Aorta (tissue), 5 donors: ENCODE results near the gene NCL. TPM values are rescaled to one million over a fixed set of nuclear protein-coding genes. Genes with fewer than 3 reads are reported as not detected.

Source experiments
- ATAC-seq: fragments of 200-7000 bp; cut with Tn5 transposase; one replicate; pipeline ENCODE4 v1.9.1; 2022; ENCODE audit warnings: moderate library complexity; ENCODE audit not compliant: low FRiP score
- DNase-seq, 2 donors: peaks; one replicate each; pipeline ENCODE4 v3.0.0-alpha.2; 2020
- H3K27ac ChIP-seq, 2 donors: one replicate each; pipeline ENCODE4 v1.5.1; 2013; ENCODE audit warnings: low read length in 2 of 2, mild to moderate bottlenecking in 2 of 2, moderate library complexity in 2 of 2, control low read depth in 1 of 2, inconsistent platforms in 1 of 2, low read depth in 1 of 2
- H3K27me3 ChIP-seq, 2 donors: one replicate each; pipeline ENCODE4 v1.6.1; 2013; ENCODE audit warnings: control low read depth in 1 of 2, low read length in 1 of 2, mild to moderate bottlenecking in 1 of 2, moderate library complexity in 1 of 2; ENCODE audit not compliant: insufficient read depth in 2 of 2, control insufficient read depth in 1 of 2
- H3K36me3 ChIP-seq, 2 donors: one replicate each; pipeline ENCODE4 v1.6.1; 2013; ENCODE audit warnings: control low read depth in 1 of 2, low read length in 1 of 2, mild to moderate bottlenecking in 1 of 2; ENCODE audit not compliant: insufficient read depth in 2 of 2, control insufficient read depth in 1 of 2
- H3K4me1 ChIP-seq, 2 donors: one replicate each; pipeline ENCODE4 v1.6.1; 2013; ENCODE audit warnings: low read length in 2 of 2, control low read depth in 1 of 2, mild to moderate bottlenecking in 1 of 2, moderate library complexity in 1 of 2; ENCODE audit not compliant: insufficient read depth in 2 of 2, control insufficient read depth in 1 of 2
- H3K4me3 ChIP-seq, 2 donors: one replicate each; pipeline ENCODE4 v1.5.1; 2013; ENCODE audit warnings: low read length in 2 of 2, control low read depth in 1 of 2, mild to moderate bottlenecking in 1 of 2
- H3K9me3 ChIP-seq: one replicate; pipeline ENCODE4 v1.6.1; 2013; ENCODE audit warnings: mild to moderate bottlenecking, low read length; ENCODE audit not compliant: control insufficient read depth
- WGBS, 2 donors: extraction: QIAGEN DNeasy Blood & Tissue Kit; methylation state at CpG; one replicate each; pipeline ENCODE4 v1.1.7; 2013; 5-methylcytosine and 5-hydroxymethylcytosine counted together
- intact Hi-C, 2 donors: fragments of 100-400 bp; cut with DNase I; formaldehyde crosslinking; loops; one replicate each; pipeline versions ENCODE4 v1.14.2 to v1.15.0; 2022
- polyA plus RNA-seq, 2 donors: library from polyadenylated mRNA; stranded (reverse); fragments of 200-250 nt; gene quantifications; one replicate each; pipeline ENCODE4 v1.2.3, GENCODE V29; 2013
- total RNA-seq, 2 donors: library from RNA; stranded (reverse); fragmentation: NEBNext Ultra II Directional; extraction: Animal tissue kit (Norgen Biotek cat#: 25700); gene quantifications; one replicate each; pipeline ENCODE4 v1.2.1, GENCODE V29; 2021
- donor health status: healthy with polysubstance abuse.
- donor health status: Bipolar disorder and iron deficiency.
- donor health status: DM: no; HTN: no; CAD: no.
- donor health status: DM: no; HTN: no; CAD: no.
- donor health status: DM: yes; HTN: yes; CAD: no.

Gene NCL
- total and polyA plus RNA-seq, 4 donors = 178 to 408 (median 240) TPM

DNA sequence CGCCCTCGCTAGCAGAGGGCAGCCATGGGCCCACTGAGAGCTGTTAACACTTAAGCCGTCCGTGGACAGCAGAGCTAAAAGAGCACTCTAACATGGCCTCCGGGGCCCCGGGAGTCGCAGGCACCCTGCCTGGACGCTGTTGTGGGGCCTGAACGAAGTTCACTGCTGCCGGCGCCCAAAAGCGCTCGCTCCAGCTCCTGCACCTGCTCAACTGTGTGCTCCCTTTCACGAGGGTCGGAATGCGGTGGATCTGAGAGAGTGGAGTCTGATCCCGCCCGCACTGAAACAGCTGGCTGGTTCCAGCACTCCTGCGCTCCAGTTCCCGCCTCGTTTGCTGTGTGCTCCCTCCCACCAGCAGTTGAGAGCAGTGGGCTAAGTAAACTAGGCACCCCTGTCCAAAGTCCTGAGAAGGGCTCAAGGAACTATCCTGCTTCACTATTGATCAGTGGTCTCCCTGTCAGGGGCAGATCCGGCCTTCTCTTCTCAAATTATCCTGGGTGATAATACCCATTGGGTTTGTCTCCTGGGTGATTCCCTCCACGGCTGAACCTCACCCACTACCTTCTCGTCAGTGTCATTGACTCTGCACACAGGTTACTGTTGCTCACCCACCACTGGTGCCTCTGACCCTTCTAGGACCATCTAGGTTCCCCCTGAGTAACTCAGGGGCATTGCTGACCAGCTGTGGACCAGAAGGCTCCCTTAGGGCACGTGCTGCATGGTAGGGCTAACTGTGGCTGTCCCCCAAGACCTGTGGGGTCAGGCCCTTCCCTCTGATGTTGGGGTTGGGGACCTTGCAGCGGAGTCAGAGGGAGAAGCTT, 45.3 kb downstream of the NCL start:
- Histone ChIP-seq H3K27me3 (no peaks in the 10 kb centered on the region), H3K4me3 (no peak overlapping the region), H3K27ac (no peak overlapping the region), H3K4me1 (no peaks in the 10 kb centered on the region), H3K36me3 (no peaks in the 10 kb centered on the region), H3K9me3 (no peaks in the 10 kb centered on the region)
- DNase-seq = peak in 1 of 2 donors; percentile 14
- intact Hi-C loops = loop anchor here (10.0 kb wide), 3 partner anchors 114 to 314 kb away; no protein-coding TSS in a partner anchor
- no peak for ATAC-seq
- 85 to 87% methylated on average over 26 of the region's 26 CpGs for WGBS, 2 donors

- Histone ChIP-seq H3K27ac (no peak overlapping the region), H3K36me3 (no peaks in the 10 kb centered on the region), H3K4me3 (no peak overlapping the region), H3K9me3 (no peaks in the 10 kb centered on the region), H3K27me3 (no peaks in the 10 kb centered on the region), H3K4me1 (peaks cover 0 to 2% of the 10 kb centered on the region in 2 donors)
- intact Hi-C loops = loop anchor here (10.0 kb wide), 3 partner anchors 110 to 310 kb away; no protein-coding TSS in a partner anchor
- ATAC-seq (no peak), DNase-seq (no peak)
Observed at GRCh38 chr2:231415029-231415428, 49.3 kb downstream of the NCL start.

- intact Hi-C loops = loop anchor here (5.0 to 10.0 kb wide), 6 partner anchors 109 to 312 kb away; no protein-coding TSS in a partner anchor
- 66 to 70% methylated on average over 15 of the region's 15 CpGs for WGBS, 2 donors
- Histone ChIP-seq H3K4me3 (no peak overlapping the region), H3K9me3 (no peaks in the 10 kb centered on the region), H3K36me3 (no peaks in the 10 kb centered on the region), H3K4me1 (peaks cover 0 to 2% of the 10 kb centered on the region in 2 donors), H3K27ac (no peak overlapping the region), H3K27me3 (no peaks in the 10 kb centered on the region)
- ATAC-seq (no peak), DNase-seq (no peak)
Observed at GRCh38 chr2:231413921-231414476, 50.3 kb downstream of the NCL start.

- Histone ChIP-seq H3K9me3 (no peaks in the 10 kb centered on the region), H3K4me3 (no peak overlapping the region), H3K4me1 (peaks cover 0 to 2% of the 10 kb centered on the region in 2 donors), H3K36me3 (no peaks in the 10 kb centered on the region), H3K27ac (no peak overlapping the region), H3K27me3 (no peaks in the 10 kb centered on the region)
- no peak for DNase-seq
- ATAC-seq = no peak
- intact Hi-C loops = loop anchor here (5.0 to 10.0 kb wide), 6 partner anchors 109 to 311 kb away; no protein-coding TSS in a partner anchor
- WGBS, 2 donors = 87 to 90% methylated on average over 6 of the region's 6 CpGs
Observed at GRCh38 chr2:231413456-231413855, 50.8 kb downstream of the NCL start.

DNA sequence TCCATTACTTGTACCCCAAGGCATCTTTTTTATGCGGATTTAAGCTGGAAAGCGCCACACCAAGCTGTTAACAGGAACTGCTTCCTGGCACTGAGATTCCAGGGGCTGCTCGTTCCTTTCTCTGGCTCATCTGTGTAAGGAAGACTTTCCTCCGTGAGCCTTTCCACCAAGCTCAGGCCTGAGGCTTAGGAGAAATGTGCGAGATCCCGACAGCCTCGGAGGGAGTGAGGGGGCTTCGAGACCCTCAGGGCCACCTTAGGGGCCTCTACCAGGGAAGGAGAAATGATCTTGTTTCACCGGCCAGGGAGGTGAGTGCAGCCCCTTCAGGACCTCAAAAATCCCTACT, 51.7 kb downstream of the NCL start:
- Histone ChIP-seq H3K4me3 (no peak overlapping the region), H3K4me1 (peaks cover 0 to 2% of the 10 kb centered on the region in 2 donors), H3K36me3 (no peaks in the 10 kb centered on the region), H3K9me3 (no peaks in the 10 kb centered on the region), H3K27me3 (no peaks in the 10 kb centered on the region), H3K27ac (no peak overlapping the region)
- intact Hi-C loops = loop anchor here (5.0 to 10.0 kb wide), 6 partner anchors 108 to 310 kb away; no protein-coding TSS in a partner anchor
- ATAC-seq (no peak), DNase-seq (no peak)
- 22 to 29% methylated on average over 9 of the region's 9 CpGs for WGBS, 2 donors

DNA sequence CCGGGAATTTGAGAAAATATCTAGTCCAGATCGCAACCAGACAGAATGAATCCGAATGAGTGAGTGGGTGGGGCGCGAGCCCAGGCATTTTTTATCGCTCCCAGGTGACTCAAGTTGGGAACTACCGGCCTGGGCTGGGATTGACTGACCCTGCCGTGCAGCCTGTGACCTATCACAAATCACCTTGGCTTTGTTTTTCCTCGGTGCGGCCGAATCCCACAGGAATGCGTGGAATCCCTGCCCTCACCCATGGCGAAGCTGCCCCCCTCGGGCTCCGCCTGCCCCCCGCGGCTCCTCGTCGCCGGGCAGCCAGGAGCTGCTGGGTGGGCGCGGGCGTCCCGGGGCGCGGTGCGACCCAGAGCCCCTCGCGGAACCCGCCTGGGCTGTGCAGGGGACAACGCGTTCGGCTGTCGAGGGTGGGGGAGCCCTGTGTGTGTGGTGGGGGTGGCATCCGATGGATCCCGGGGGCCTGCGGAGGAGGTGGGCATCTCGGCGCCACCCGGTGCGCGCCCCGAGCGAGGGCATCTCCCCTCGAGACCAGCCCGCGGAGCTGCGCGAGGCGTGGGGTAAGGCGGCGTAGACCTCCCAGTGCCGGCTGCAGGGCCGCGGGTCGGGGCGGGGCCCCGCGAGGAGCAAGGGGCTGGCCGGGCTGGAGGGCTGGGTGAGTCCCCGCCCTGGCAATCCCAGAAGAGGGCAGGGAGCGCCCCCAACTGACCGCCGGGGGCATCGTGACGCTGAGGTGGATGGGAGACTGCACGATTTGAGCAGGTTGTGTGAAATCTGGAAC, 52.3 kb downstream of the NCL start:
- WGBS, 2 donors = 3 to 4% methylated on average over 59 to 67 of the region's 67 CpGs
- DNase-seq (peak; percentile 93 to 95), ATAC-seq (peak; percentile 98)
- no peaks in the 10 kb centered on the region for H3K36me3 ChIP-seq
- peaks cover 0 to 2% of the 10 kb centered on the region in 2 donors for H3K4me1 ChIP-seq
- intact Hi-C loops = loop anchor here (5.0 to 10.0 kb wide), 6 partner anchors 107 to 310 kb away; no protein-coding TSS in a partner anchor
- H3K4me3 ChIP-seq = peak overlapping the region; percentile 28 to 41
- no peaks in the 10 kb centered on the region for H3K9me3 ChIP-seq
- no peaks in the 10 kb centered on the region for H3K27me3 ChIP-seq
- no peak overlapping the region for H3K27ac ChIP-seq

DNA sequence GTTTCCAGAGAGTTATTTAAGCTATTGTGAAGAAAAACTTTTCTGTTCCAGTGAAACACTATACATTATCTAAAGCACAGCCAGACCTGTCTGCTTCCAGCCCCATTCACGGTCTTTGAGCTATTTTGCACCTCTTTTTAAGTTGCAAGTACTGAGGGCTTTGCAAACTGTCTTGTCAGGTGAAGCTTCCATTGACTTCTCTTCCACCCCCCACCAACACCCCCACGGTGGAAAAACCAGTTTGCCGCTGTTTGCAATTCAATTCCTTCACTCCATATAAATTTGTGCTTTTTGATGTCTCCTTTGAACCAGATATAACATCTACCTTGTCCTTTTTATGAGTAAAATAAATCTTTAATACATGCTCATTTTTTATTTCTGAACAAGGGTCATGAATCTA, 53.0 kb downstream of the NCL start:
- intact Hi-C loops = loop anchor here (5.0 to 10.0 kb wide), 6 partner anchors 106 to 309 kb away; no protein-coding TSS in a partner anchor
- DNase-seq (no peak), ATAC-seq (no peak)
- H3K27me3 ChIP-seq = no peaks in the 10 kb centered on the region
- H3K27ac ChIP-seq = no peak overlapping the region
- H3K4me3 ChIP-seq = no peak overlapping the region
- H3K9me3 ChIP-seq = no peaks in the 10 kb centered on the region
- WGBS, 2 donors = 71 to 75% methylated on average over 3 of the region's 3 CpGs
- H3K4me1 ChIP-seq = peaks cover 0 to 2% of the 10 kb centered on the region in 2 donors
- H3K36me3 ChIP-seq = no peaks in the 10 kb centered on the region

GRCh38 chr2:231410293-231411004, 53.8 kb downstream of the NCL start:
- WGBS, 2 donors = 79 to 85% methylated on average over 6 of the region's 6 CpGs
- peaks cover 0 to 2% of the 10 kb centered on the region in 2 donors for H3K4me1 ChIP-seq
- H3K9me3 ChIP-seq = no peaks in the 10 kb centered on the region
- no peaks in the 10 kb centered on the region for H3K27me3 ChIP-seq
- DNase-seq = no peak
- H3K4me3 ChIP-seq = no peak overlapping the region
- H3K36me3 ChIP-seq = no peaks in the 10 kb centered on the region
- no peak overlapping the region for H3K27ac ChIP-seq
- intact Hi-C loops = loop anchor here (5.0 to 10.0 kb wide), 6 partner anchors 106 to 308 kb away; no protein-coding TSS in a partner anchor
- ATAC-seq = no peak
